Endothelial cell (in vitro differentiated cells): Measurements from ENCODE around the gene ARHGEF4. TPM values are rescaled to one million over a fixed set of nuclear protein-coding genes. Genes with fewer than 3 reads are reported as not detected.
A peak's percentile ranks its signal among the peaks of the same experiment; 100 is the strongest.

Experiments
- DNase-seq: peaks from one replicate; pipeline ENCODE4 v3.0.0; 2021; ENCODE audit warnings: low spot score
- H3K27ac Mint-ChIP-seq: one replicate; pipeline ENCODE4 v1.8.0; 2021; ENCODE audit warnings: mixed read lengths, inconsistent platforms; ENCODE audit not compliant: unreplicated experiment
- H3K27me3 Mint-ChIP-seq: one replicate; pipeline ENCODE4 v1.8.0; 2021; ENCODE audit warnings: mild to moderate bottlenecking, moderate library complexity, mixed read lengths, inconsistent platforms; ENCODE audit not compliant: unreplicated experiment
- H3K36me3 Mint-ChIP-seq: one replicate; pipeline ENCODE4 v1.8.0; 2021; ENCODE audit warnings: mild to moderate bottlenecking, low read depth, mixed read lengths, inconsistent platforms; ENCODE audit not compliant: unreplicated experiment
- H3K4me1 Mint-ChIP-seq: one replicate; pipeline ENCODE4 v1.8.0; 2021; ENCODE audit warnings: mild to moderate bottlenecking, mixed read lengths, inconsistent platforms; ENCODE audit not compliant: unreplicated experiment
- H3K4me3 Mint-ChIP-seq: one replicate; pipeline ENCODE4 v1.8.0; 2021; ENCODE audit warnings: mild to moderate bottlenecking, mixed read lengths, inconsistent platforms; ENCODE audit not compliant: unreplicated experiment
- H3K9me3 Mint-ChIP-seq: one replicate; pipeline ENCODE4 v1.8.0; 2021; ENCODE audit warnings: mixed read lengths, inconsistent platforms; ENCODE audit not compliant: unreplicated experiment
- CTCF ChIP-seq: fragments of 200-600 bp; sonication (generic); IDR thresholded peaks from one replicate; pipeline ENCODE4 v1.5.0; 2021; ENCODE audit warnings: antibody characterized with exemption; ENCODE audit not compliant: unreplicated experiment
- total RNA-seq: library from RNA; stranded (reverse); fragmentation: NEBNext Ultra II Directional; extraction: Animal tissue kit (Norgen Biotek cat#: 25700); gene quantifications from one replicate; pipeline ENCODE4 v1.2.1, GENCODE V29; 2021; ENCODE audit not compliant: unreplicated experiment

Gene ARHGEF4
- total RNA-seq, 1 donor from 2014 or later, result 10.3 TPM

GRCh38 chr2:130870779-130871178, 34.1 kb downstream of the ARHGEF4 start:
- no peak overlapping the region for H3K27ac Mint-ChIP-seq
- TF ChIP-seq CTCF, result no peak

GRCh38 chr2:130871843-130872740, 35.4 kb downstream of the ARHGEF4 start:
- H3K36me3 Mint-ChIP-seq, result no peaks in the 10 kb centered on the region
- no peak overlapping the region for H3K4me3 Mint-ChIP-seq
- no peaks in the 10 kb centered on the region for H3K9me3 Mint-ChIP-seq
- DNase-seq, result no peak
- H3K27ac Mint-ChIP-seq, result no peak overlapping the region
- peaks cover 8% of the 10 kb centered on the region for H3K27me3 Mint-ChIP-seq
- no peak for TF ChIP-seq CTCF
- no peaks in the 10 kb centered on the region for H3K4me1 Mint-ChIP-seq

More at GRCh38 chr2:130870779-130871178, 34.1 kb downstream of the ARHGEF4 start:
- H3K4me1 Mint-ChIP-seq, result no peaks in the 10 kb centered on the region
- H3K4me3 Mint-ChIP-seq, result no peak overlapping the region
- no peaks in the 10 kb centered on the region for H3K9me3 Mint-ChIP-seq
- DNase-seq, result no peak
- H3K36me3 Mint-ChIP-seq, result no peaks in the 10 kb centered on the region
- peaks cover 8% of the 10 kb centered on the region for H3K27me3 Mint-ChIP-seq

- no peaks in the 10 kb centered on the region for H3K9me3 Mint-ChIP-seq
- H3K36me3 Mint-ChIP-seq, result no peaks in the 10 kb centered on the region
- TF ChIP-seq CTCF, result no peak
- H3K27me3 Mint-ChIP-seq, result peaks cover 8% of the 10 kb centered on the region
- no peak for DNase-seq
- no peak overlapping the region for H3K4me3 Mint-ChIP-seq
- H3K4me1 Mint-ChIP-seq, result no peaks in the 10 kb centered on the region
- H3K27ac Mint-ChIP-seq, result no peak overlapping the region
These were observed 36.0 kb downstream of the ARHGEF4 start for GRCh38 chr2:130872741-130873125.

GRCh38 chr2:130873700-130874346, 37.1 kb downstream of the ARHGEF4 start:
- peaks cover 7% of the 10 kb centered on the region for H3K27me3 Mint-ChIP-seq
- no peaks in the 10 kb centered on the region for H3K9me3 Mint-ChIP-seq
- H3K4me3 Mint-ChIP-seq, result no peak overlapping the region
- TF ChIP-seq CTCF, result peak; percentile 50
- H3K27ac Mint-ChIP-seq, result no peak overlapping the region
- H3K36me3 Mint-ChIP-seq, result no peaks in the 10 kb centered on the region
- peak; percentile 77 for DNase-seq
- H3K4me1 Mint-ChIP-seq, result no peaks in the 10 kb centered on the region

GRCh38 chr2:130874512-130874911, 37.8 kb downstream of the ARHGEF4 start:
- Mint-ChIP-seq H3K9me3 (no peaks in the 10 kb centered on the region), H3K27ac (no peak overlapping the region), H3K4me1 (no peaks in the 10 kb centered on the region), H3K36me3 (no peaks in the 10 kb centered on the region), H3K4me3 (no peak overlapping the region), H3K27me3 (peaks cover 6% of the 10 kb centered on the region)
- DNase-seq, result no peak
- no peak for TF ChIP-seq CTCF
